Retinal pigment epithelial cell (primary cell): ENCODE data around the gene GRID1.

Experiments used
- DNase-seq: peaks from one replicate; pipeline ENCODE4 v3.0.0-alpha.2; 2010; ENCODE audit warnings: low read depth
- H3K4me3 ChIP-seq: 2 replicates; pipeline ENCODE4 v1.5.1; 2011; ENCODE audit warnings: mild to moderate bottlenecking, low read length, control low read depth, moderate library complexity
- TF ChIP-seq, protein P1 (sequence below): conservative IDR thresholded peaks from 2 replicates; pipeline ENCODE4 v1.5.1; 2011; ENCODE audit warnings: low read depth, low read length, control low read depth, inconsistent platforms

GRID1 gene

DNA sequence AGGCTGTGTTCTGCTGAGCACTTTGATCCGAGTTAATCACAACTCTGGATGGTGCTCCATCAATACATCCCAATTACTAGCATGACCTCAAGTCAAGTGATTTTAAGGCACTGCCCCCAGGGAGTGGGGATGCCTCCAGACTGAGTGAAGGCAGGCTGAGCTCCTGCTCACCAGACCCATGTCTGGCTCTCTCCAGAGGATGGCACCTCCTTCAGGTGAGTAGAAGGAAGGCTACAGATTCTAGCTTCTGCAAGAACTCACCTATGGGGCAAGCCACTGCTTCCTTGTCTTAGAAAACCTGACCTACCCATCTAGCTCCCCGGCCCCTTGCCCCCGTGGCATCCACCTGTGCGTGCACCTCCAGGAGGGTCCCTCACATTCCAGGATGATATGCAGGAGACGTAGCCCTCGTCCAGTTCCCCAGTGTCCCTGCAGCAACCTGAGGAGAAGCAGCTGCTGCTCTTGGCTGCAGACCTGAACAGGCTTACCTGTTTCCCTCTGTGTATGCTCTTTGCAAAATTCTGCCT is 390.3 kb downstream of the GRID1 start:
- TF ChIP-seq, protein P1, sequence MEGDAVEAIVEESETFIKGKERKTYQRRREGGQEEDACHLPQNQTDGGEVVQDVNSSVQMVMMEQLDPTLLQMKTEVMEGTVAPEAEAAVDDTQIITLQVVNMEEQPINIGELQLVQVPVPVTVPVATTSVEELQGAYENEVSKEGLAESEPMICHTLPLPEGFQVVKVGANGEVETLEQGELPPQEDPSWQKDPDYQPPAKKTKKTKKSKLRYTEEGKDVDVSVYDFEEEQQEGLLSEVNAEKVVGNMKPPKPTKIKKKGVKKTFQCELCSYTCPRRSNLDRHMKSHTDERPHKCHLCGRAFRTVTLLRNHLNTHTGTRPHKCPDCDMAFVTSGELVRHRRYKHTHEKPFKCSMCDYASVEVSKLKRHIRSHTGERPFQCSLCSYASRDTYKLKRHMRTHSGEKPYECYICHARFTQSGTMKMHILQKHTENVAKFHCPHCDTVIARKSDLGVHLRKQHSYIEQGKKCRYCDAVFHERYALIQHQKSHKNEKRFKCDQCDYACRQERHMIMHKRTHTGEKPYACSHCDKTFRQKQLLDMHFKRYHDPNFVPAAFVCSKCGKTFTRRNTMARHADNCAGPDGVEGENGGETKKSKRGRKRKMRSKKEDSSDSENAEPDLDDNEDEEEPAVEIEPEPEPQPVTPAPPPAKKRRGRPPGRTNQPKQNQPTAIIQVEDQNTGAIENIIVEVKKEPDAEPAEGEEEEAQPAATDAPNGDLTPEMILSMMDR: no peak
- H3K4me3 ChIP-seq: no peak overlapping the region
- no peak for DNase-seq

DNA sequence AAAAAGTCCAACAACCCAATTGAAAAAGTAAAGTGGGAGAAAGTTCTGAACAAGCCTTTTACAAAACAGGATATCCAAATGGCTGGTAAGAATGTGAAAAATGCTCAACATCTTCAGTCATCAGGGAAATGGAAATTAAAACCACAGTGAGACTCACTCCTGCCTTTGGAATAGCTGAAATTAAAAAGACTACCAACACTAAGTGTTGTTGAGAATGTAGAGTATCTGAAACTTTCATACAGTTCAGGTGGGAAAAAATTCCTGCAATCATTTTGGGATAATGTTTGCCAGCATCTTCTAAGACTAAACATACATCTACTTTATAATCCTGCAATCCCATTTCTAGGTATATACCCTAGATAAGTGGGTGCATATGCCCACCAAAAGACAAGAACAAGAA is 395.1 kb downstream of the GRID1 start:
- TF ChIP-seq, protein P1: no peak
- no peak for DNase-seq
- no peak overlapping the region for H3K4me3 ChIP-seq

DNA sequence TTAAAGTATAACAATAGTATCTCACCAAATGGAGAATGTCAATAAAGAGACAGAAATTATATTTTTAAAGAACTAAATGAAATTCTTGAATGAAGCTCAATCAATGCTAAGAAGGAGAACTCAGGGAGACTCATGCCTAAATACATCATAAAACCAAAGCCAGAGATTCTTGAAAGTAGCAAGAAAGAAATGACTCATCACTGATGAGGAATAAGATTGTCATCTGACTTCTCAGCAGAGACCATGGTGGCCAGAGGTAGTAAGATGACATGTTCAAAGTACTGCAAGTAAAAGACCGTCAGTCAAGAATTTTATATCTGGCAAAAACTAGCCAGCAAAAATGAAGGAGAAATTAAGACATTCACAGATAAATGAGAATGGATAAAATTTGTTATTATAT is 399.0 kb downstream of the GRID1 start:
- TF ChIP-seq, protein P1: no peak
- DNase-seq: no peak
- H3K4me3 ChIP-seq: no peak overlapping the region

DNA sequence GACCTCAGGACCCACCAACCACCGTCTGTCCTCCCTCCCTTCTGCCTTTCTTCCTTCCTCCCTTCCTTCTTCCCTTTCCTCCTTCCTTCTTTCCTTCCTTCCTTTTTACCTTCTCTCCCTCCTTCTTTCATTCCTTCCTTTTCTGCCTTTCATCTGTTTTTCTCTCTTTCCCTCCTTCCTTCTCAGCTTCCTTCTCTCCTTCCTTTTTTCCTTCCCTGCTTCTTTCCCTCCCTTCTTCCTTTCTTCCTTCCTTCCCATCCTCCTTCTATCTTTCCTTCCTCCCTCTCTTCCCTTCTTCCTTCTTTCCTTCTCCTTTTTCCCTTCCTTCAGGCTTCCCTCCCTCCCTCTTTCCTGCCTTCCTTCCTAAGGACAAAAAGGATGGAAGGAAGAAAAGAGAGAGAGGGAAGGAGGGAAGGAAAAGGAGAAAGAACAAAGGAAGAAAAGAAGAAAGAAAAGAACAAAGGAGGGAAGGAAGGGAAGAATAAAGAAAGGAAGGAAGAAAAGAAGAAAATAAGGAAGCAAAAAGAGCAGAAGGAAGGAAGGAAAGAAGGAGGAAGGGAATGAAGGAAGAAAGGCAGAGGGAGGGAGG is 405.0 kb downstream of the GRID1 start:
- no peak for DNase-seq
- TF ChIP-seq, protein P1: no peak
- H3K4me3 ChIP-seq: no peak overlapping the region

DNA sequence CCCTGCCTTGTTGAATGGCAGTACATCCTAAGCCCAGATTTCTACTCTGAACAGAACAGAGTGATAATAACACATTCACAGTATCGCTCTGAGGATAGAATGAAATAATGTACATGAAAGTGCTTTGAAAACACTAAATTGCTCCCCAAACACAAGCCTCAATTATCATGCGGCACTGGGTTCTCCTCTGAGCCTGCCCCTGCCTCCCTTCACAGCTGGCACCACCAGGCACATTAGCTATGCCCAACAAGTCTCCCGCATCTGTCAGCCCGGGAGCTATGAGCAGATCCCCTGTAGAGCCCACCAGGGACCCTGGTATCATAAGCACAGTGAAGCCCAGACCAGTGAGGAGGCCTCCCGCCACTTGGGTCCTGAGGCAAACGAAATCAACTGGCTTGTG is 405.5 kb downstream of the GRID1 start:
- DNase-seq: no peak
- no peak overlapping the region for H3K4me3 ChIP-seq
- TF ChIP-seq, protein P1: no peak

DNA sequence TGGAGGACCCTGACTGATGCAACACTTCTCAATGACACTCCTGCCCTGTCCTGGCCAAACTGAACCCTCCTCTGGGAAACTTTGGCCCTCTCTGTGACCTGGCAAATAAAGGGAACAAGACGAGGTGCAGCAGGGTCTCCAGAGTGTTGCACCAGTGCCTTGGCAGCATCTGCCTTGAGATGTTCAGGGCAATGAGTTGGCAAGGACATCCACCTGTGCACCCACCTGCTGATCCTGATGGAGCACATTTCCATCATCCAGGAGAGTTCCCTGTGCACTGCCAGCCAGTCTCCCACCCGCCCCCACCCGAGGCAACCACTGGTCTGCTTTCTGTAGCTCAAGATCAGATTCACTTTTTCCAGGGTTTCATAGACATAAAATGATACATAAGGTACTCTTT is 407.4 kb downstream of the GRID1 start:
- TF ChIP-seq, protein P1: no peak
- no peak overlapping the region for H3K4me3 ChIP-seq
- no peak for DNase-seq

DNA sequence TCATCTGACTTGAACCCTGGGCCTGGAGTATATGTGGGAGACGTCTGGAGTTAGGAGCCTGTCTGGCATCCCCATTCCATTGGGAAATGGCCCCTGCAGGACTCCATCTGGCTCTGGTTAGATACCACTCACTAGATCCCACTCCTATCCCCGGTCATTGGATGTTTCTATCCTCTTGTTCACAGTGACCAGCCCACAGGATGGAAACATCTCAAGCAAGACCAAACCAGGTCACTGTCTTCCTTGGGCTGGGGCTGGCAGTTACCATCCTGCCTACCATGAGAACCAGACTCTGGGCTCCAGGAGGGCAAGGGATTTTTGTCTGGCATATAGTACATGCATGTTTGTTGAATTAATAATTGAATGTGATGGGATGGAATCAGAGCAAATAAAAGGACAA is 415.7 kb downstream of the GRID1 start:
- DNase-seq: no peak
- H3K4me3 ChIP-seq: no peak overlapping the region
- TF ChIP-seq, protein P1: no peak
